Prostate gland (tissue), 2 donors: ENCODE data around the gene C4orf36.

Experiments
- CTCF ChIP-seq, 4 experiments: fragments of 200-600 bp in 2 of 4; fragments of 450-650 bp in 2 of 4; sonication (generic) in 2 of 4; IDR thresholded peaks; 1 replicate in 3 of 4; 2 replicates in 1 of 4; pipeline ENCODE4 v1.5.1; 2016 to 2019; ENCODE audit warnings: antibody characterized with exemption in 4 of 4, mild to moderate bottlenecking in 2 of 4, moderate library complexity in 2 of 4
- POLR2A ChIP-seq: fragments of 450-650 bp; IDR thresholded peaks from one replicate; pipeline ENCODE4 v1.6.1; 2016; ENCODE audit warnings: antibody characterized with exemption, mild to moderate bottlenecking
- POLR2AphosphoS5 ChIP-seq: sonication (generic); formaldehyde crosslinking; IDR thresholded peaks from one replicate; pipeline ENCODE4 v1.6.1; 2017; ENCODE audit warnings: antibody characterized with exemption

GRCh38 chr4:86917212-86918039 lies 25.2 kb upstream of the C4orf36 start:
- TF ChIP-seq CTCF (IDR thresholded peaks at IDR 0.05) (no peak), POLR2AphosphoS5 (no peak), POLR2A (no peak)
